HepG2 (cell line): Measurements from ENCODE around the gene WDR93. TPM values are rescaled to one million over a fixed set of nuclear protein-coding genes. Genes with fewer than 3 reads are reported as not detected.

Experiments
- CBFB ChIP-seq: sonication (generic); formaldehyde crosslinking; IDR thresholded peaks from 2 replicates; pipeline ENCODE4 v1.4.0; 2020; ENCODE audit warnings: missing genetic modification reagents
- GATAD1 ChIP-seq: IDR thresholded peaks from 2 replicates; pipeline ENCODE4 v1.6.1; 2016; ENCODE audit warnings: missing genetic modification reagents, missing compliant biosample characterization
- KDM5A ChIP-seq: fragments of 200-600 bp; sonication (generic); IDR thresholded peaks from 2 replicates; pipeline ENCODE4 v1.7.0; 2018; ENCODE audit warnings: antibody characterized with exemption, mild to moderate bottlenecking, low read length, borderline replicate concordance
- PRPF4 ChIP-seq: fragments of 200-400 bp; formaldehyde crosslinking; IDR thresholded peaks from 2 replicates; pipeline ENCODE4 v1.6.1; 2016; ENCODE audit warnings: low read length, low read depth; ENCODE audit not compliant: poor library complexity, severe bottlenecking
- SAP130 ChIP-seq: IDR thresholded peaks from 2 replicates; pipeline ENCODE4 v1.6.1; 2016; ENCODE audit warnings: low read depth
- SP1 ChIP-seq, 2 experiments: fragments of 450-650 bp in 1 of 2; sonication (generic) in 1 of 2; formaldehyde crosslinking in 1 of 2; IDR thresholded peaks; 2 replicates each; pipeline versions ENCODE4 v1.4.0 to v1.6.1; 2016 to 2020; ENCODE audit warnings: missing genetic modification reagents in 1 of 2
- TBL1XR1 ChIP-seq: fragments of 150-350 bp; IDR thresholded peaks from 2 replicates; pipeline ENCODE4 v1.6.1; 2014; ENCODE audit warnings: borderline replicate concordance, low read length; ENCODE audit not compliant: partially characterized antibody
- ZBTB3 ChIP-seq: sonication (generic); formaldehyde crosslinking; IDR thresholded peaks from 2 replicates; pipeline ENCODE4 v1.4.0; 2020; ENCODE audit warnings: low read depth, mild to moderate bottlenecking, moderate library complexity, missing genetic modification reagents, borderline replicate concordance
- ZBTB7B ChIP-seq: sonication (generic); formaldehyde crosslinking; IDR thresholded peaks from 2 replicates; pipeline ENCODE4 v1.4.0; 2020; ENCODE audit warnings: missing genetic modification reagents
- ZFP62 ChIP-seq: sonication (generic); formaldehyde crosslinking; IDR thresholded peaks from 2 replicates; pipeline ENCODE4 v1.4.0; 2020; ENCODE audit warnings: missing genetic modification reagents
- ZFP90 ChIP-seq: sonication (generic); formaldehyde crosslinking; IDR thresholded peaks from 2 replicates; pipeline ENCODE4 v1.8.0; 2022; ENCODE audit warnings: missing genetic modification reagents, mild to moderate bottlenecking, inconsistent platforms, borderline replicate concordance
- ZNF33A ChIP-seq: sonication (generic); formaldehyde crosslinking; IDR thresholded peaks from 2 replicates; pipeline ENCODE4 v1.5.1; 2020; ENCODE audit warnings: missing genetic modification reagents, mild to moderate bottlenecking, moderate library complexity, borderline replicate concordance
- ZNF761 ChIP-seq: sonication (generic); formaldehyde crosslinking; conservative IDR thresholded peaks from 2 replicates; pipeline ENCODE4 v1.4.0; 2020; ENCODE audit warnings: mild to moderate bottlenecking, missing genetic modification reagents
- ZNF788 ChIP-seq: sonication (generic); formaldehyde crosslinking; IDR thresholded peaks from 2 replicates; pipeline ENCODE4 v1.5.0; 2020; ENCODE audit warnings: mild to moderate bottlenecking, missing genetic modification reagents, borderline replicate concordance
- polyA plus RNA-seq, 8 experiments: library from polyadenylated mRNA; depleted of rRNA in 3 of 8; stranded (reverse) in 7 of 8; unstranded in 1 of 8; fragments of >200 nt; fragmentation: Illumina TruSeq in 4 of 8; extraction: Trizol in 4 of 8; gene quantifications; 2 replicates each; pipeline versions ENCODE4 v1.2.1 to v1.2.3, GENCODE V29; 2011 to 2016; ENCODE audit warnings: low read depth in 4 of 8, missing spikeins in 1 of 8, mixed read lengths in 1 of 8; ENCODE audit not compliant: insufficient read depth in 1 of 8
- total RNA-seq, 5 experiments: library from RNA; depleted of rRNA; stranded (reverse); fragments of >200 nt; fragmentation: Illumina TruSeq; extraction: Trizol; gene quantifications; 2 replicates each; pipeline ENCODE4 v1.2.3, GENCODE V29; 2016; ENCODE audit warnings: low read depth in 1 of 5
- TF ChIP-seq, protein P1 (sequence below): sonication (generic); formaldehyde crosslinking; IDR thresholded peaks from 2 replicates; pipeline ENCODE4 v1.4.0; 2020; ENCODE audit warnings: missing genetic modification reagents
- TF ChIP-seq, protein P2 (sequence below): sonication (generic); formaldehyde crosslinking; conservative IDR thresholded peaks from 2 replicates; pipeline ENCODE4 v1.8.0; 2022; ENCODE audit warnings: low read depth, missing genetic modification reagents
- TF ChIP-seq, protein P3 (sequence below): IDR thresholded peaks from 2 replicates; pipeline ENCODE4 v1.6.1; 2016
- TF ChIP-seq, protein P4 (sequence below): sonication (generic); formaldehyde crosslinking; IDR thresholded peaks from 2 replicates; pipeline ENCODE4 v1.5.0; 2020; ENCODE audit warnings: missing genetic modification reagents

Gene WDR93
- total and polyA plus RNA-seq, 2 of the 13 experiments (the other 11 are each of a cell fraction or from before 2014, with no cell fraction given): 0.07 TPM; not detected in 1

DNA sequence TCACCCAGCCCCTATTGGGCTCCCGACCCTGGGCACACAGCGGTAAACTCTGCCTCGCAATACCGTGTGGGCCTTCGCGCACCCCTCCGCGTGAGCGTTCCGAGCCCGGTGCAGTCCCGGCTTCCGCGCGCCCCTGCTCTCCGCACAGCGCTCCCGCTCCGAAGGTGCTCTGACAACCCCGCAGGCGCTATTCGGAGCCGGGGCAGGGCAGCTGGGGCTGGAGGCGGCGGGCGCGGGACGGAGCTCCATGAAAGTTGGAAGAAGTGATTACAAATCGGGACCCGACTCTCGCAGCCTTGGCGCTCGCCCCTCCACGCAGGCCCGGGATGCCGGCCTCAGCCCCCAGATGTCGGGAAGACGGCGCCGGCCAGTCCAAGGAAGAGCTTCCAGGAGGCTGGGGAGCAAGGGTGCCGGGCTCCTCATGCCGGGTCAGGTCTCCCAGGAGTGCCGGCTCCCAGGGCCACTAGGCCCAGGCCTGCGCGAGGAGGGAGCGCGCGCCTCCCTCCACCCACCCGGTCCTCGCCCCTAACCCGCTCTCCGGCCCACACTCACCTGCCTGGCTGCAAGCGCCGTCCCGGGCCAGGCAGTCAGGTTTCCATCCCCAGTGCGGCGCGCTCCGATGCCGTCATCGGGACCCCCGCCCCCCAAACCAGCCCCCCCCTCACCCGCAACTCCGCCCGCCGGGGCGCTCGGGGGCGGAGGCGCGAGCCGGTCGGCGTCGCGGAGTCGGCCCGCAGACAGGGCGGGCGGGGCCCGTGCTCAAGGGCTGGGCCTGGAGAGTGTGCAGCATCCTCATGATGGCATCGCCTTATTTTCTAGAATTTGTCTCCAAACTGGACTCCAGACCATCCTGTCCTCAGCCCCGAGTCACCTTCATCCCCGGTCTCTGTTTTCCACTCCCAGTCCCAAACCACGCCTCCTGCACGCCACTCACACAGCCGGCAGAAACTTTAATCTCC, 35.5 kb upstream of the WDR93 start, which contains the start of gene KIF7 (continued):
- TF ChIP-seq TBL1XR1: no peak
- TF ChIP-seq ZNF761 (CRISPR knock-in tag): 0 out of 2 replicates have a peak, but pooled peaks have one; percentile 15
- no peak for TF ChIP-seq ZBTB3 (CRISPR knock-in tag)
- peak; percentile 20; the same call in 1 of the 2 replicates for TF ChIP-seq KDM5A
- TF ChIP-seq, protein P1, sequence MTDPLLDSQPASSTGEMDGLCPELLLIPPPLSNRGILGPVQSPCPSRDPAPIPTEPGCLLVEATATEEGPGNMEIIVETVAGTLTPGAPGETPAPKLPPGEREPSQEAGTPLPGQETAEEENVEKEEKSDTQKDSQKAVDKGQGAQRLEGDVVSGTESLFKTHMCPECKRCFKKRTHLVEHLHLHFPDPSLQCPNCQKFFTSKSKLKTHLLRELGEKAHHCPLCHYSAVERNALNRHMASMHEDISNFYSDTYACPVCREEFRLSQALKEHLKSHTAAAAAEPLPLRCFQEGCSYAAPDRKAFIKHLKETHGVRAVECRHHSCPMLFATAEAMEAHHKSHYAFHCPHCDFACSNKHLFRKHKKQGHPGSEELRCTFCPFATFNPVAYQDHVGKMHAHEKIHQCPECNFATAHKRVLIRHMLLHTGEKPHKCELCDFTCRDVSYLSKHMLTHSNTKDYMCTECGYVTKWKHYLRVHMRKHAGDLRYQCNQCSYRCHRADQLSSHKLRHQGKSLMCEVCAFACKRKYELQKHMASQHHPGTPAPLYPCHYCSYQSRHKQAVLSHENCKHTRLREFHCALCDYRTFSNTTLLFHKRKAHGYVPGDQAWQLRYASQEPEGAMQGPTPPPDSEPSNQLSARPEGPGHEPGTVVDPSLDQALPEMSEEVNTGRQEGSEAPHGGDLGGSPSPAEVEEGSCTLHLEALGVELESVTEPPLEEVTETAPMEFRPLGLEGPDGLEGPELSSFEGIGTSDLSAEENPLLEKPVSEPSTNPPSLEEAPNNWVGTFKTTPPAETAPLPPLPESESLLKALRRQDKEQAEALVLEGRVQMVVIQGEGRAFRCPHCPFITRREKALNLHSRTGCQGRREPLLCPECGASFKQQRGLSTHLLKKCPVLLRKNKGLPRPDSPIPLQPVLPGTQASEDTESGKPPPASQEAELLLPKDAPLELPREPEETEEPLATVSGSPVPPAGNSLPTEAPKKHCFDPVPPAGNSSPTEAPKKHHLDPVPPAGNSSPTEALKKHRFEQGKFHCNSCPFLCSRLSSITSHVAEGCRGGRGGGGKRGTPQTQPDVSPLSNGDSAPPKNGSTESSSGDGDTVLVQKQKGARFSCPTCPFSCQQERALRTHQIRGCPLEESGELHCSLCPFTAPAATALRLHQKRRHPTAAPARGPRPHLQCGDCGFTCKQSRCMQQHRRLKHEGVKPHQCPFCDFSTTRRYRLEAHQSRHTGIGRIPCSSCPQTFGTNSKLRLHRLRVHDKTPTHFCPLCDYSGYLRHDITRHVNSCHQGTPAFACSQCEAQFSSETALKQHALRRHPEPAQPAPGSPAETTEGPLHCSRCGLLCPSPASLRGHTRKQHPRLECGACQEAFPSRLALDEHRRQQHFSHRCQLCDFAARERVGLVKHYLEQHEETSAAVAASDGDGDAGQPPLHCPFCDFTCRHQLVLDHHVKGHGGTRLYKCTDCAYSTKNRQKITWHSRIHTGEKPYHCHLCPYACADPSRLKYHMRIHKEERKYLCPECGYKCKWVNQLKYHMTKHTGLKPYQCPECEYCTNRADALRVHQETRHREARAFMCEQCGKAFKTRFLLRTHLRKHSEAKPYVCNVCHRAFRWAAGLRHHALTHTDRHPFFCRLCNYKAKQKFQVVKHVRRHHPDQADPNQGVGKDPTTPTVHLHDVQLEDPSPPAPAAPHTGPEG (CRISPR knock-in tag): no peak
- TF ChIP-seq, protein P2, sequence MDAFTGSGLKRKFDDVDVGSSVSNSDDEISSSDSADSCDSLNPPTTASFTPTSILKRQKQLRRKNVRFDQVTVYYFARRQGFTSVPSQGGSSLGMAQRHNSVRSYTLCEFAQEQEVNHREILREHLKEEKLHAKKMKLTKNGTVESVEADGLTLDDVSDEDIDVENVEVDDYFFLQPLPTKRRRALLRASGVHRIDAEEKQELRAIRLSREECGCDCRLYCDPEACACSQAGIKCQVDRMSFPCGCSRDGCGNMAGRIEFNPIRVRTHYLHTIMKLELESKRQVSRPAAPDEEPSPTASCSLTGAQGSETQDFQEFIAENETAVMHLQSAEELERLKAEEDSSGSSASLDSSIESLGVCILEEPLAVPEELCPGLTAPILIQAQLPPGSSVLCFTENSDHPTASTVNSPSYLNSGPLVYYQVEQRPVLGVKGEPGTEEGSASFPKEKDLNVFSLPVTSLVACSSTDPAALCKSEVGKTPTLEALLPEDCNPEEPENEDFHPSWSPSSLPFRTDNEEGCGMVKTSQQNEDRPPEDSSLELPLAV (CRISPR knock-in tag): no peak
- no peak for TF ChIP-seq CBFB
- no peak for TF ChIP-seq PRPF4
- peak; percentile 64; the same call in 1 of the 2 replicates for TF ChIP-seq SAP130
- TF ChIP-seq ZNF788: 0 out of 2 replicates have a peak, but pooled peaks have one; percentile 29
- TF ChIP-seq, protein P3, sequence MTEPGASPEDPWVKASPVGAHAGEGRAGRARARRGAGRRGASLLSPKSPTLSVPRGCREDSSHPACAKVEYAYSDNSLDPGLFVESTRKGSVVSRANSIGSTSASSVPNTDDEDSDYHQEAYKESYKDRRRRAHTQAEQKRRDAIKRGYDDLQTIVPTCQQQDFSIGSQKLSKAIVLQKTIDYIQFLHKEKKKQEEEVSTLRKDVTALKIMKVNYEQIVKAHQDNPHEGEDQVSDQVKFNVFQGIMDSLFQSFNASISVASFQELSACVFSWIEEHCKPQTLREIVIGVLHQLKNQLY (CRISPR knock-in tag): no peak
- no peak for TF ChIP-seq ZFP90 (CRISPR knock-in tag)
- TF ChIP-seq, protein P4, sequence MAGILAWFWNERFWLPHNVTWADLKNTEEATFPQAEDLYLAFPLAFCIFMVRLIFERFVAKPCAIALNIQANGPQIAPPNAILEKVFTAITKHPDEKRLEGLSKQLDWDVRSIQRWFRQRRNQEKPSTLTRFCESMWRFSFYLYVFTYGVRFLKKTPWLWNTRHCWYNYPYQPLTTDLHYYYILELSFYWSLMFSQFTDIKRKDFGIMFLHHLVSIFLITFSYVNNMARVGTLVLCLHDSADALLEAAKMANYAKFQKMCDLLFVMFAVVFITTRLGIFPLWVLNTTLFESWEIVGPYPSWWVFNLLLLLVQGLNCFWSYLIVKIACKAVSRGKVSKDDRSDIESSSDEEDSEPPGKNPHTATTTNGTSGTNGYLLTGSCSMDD (CRISPR knock-in tag): 0 out of 2 replicates have a peak, but pooled peaks have one; percentile 14
- TF ChIP-seq GATAD1 (CRISPR knock-in tag): peak; percentile 64
- no peak for TF ChIP-seq ZBTB7B
- no peak for TF ChIP-seq SP1 (IDR thresholded peaks at IDR 0.05)
- TF ChIP-seq SP1 (CRISPR knock-in tag; IDR thresholded peaks at IDR 0.05): 0 out of 2 replicates have a peak, but pooled peaks have one; percentile 28
- TF ChIP-seq ZNF33A (CRISPR knock-in tag): no peak
- TF ChIP-seq ZFP62 (CRISPR knock-in tag): no peak
